Eye (tissue), 1 donor: ENCODE measurements around the gene PPFIBP1.
A peak's percentile ranks its signal among the peaks of the same experiment; 100 is the strongest.

Experiments
- DNase-seq: peaks from one replicate; pipeline ENCODE4 v3.0.0-alpha.2; 2015

PPFIBP1 gene

GRCh38 chr12:27673101-27673718 is 149.2 kb downstream of the PPFIBP1 start:
- peak; percentile 2 for DNase-seq

- no peak for DNase-seq
Measured at GRCh38 chr12:27674989-27675388, 151.0 kb downstream of the PPFIBP1 start.

GRCh38 chr12:27680619-27681018 is 156.6 kb downstream of the PPFIBP1 start:
- no peak for DNase-seq

- no peak for DNase-seq
Measured at GRCh38 chr12:27682534-27682933, 158.5 kb downstream of the PPFIBP1 start.

GRCh38 chr12:27685274-27685673 is 161.3 kb downstream of the PPFIBP1 start:
- no peak for DNase-seq

GRCh38 chr12:27686147-27686546 is 162.1 kb downstream of the PPFIBP1 start:
- no peak for DNase-seq

GRCh38 chr12:27688671-27689070 is 164.7 kb downstream of the PPFIBP1 start:
- DNase-seq: no peak

- DNase-seq: no peak
Measured at GRCh38 chr12:27689558-27690180, 165.7 kb downstream of the PPFIBP1 start.

- no peak for DNase-seq
Measured at GRCh38 chr12:27693403-27693802, 169.4 kb downstream of the PPFIBP1 start.

GRCh38 chr12:27695556-27696292 is 171.7 kb downstream of the PPFIBP1 start:
- DNase-seq: no peak

- DNase-seq: no peak
Measured at GRCh38 chr12:27696293-27696652, 172.3 kb downstream of the PPFIBP1 start, which contains the start of gene REP15. REP15 (plus strand) TSS chr12:27696447; CDS start chr12:27696563, 116 bp downstream.

- DNase-seq: no peak
Measured at GRCh38 chr12:27696864-27697564, 173.0 kb downstream of the PPFIBP1 start.

- DNase-seq: peak; percentile 84
Measured at GRCh38 chr12:27703720-27704452, 179.9 kb downstream of the PPFIBP1 start.

GRCh38 chr12:27705263-27705662 is 181.3 kb downstream of the PPFIBP1 start:
- DNase-seq: no peak

- no peak for DNase-seq
Measured at GRCh38 chr12:27707216-27707615, 183.2 kb downstream of the PPFIBP1 start.

GRCh38 chr12:27709212-27709931 is 185.4 kb downstream of the PPFIBP1 start:
- no peak for DNase-seq

- DNase-seq: no peak
Measured at GRCh38 chr12:27709932-27710591, 186.1 kb downstream of the PPFIBP1 start.

- DNase-seq: peak; percentile 96
Measured at GRCh38 chr12:27710592-27711316, 186.7 kb downstream of the PPFIBP1 start, which contains the start of gene MRPS35. MRPS35 (plus strand) TSS chr12:27710832; CDS start chr12:27710844, 12 bp downstream.

GRCh38 chr12:27711317-27711682 is 187.3 kb downstream of the PPFIBP1 start:
- DNase-seq: no peak

- no peak for DNase-seq
Measured at GRCh38 chr12:27711967-27712366, 188.0 kb downstream of the PPFIBP1 start.

- no peak for DNase-seq
Measured at GRCh38 chr12:27723212-27723611, 199.2 kb downstream of the PPFIBP1 start.
